CD14-positive monocyte (primary cell): ENCODE measurements around the gene ZAP70. TPM values are rescaled to one million over a fixed set of nuclear protein-coding genes. Genes with fewer than 3 reads are reported as not detected.

Source experiments
- DNase-seq, 3 donors: peaks; one replicate each; pipeline ENCODE4 v3.0.0-alpha.2; 2011 to 2022
- H2AFZ ChIP-seq: 2 replicates; pipeline ENCODE4 v1.6.0; 2012; ENCODE audit warnings: mild to moderate bottlenecking, low read depth, low read length, inconsistent platforms; ENCODE audit not compliant: insufficient read depth, poor library complexity, severe bottlenecking
- H3K27ac ChIP-seq, 2 donors: 1 replicate in 1 of 2; 2 replicates in 1 of 2; pipeline ENCODE4 v1.5.1; 2012 to 2013; ENCODE audit warnings: low read length in 2 of 2, control low read depth in 1 of 2, inconsistent platforms in 1 of 2, low read depth in 1 of 2, mild to moderate bottlenecking in 1 of 2
- H3K27me3 ChIP-seq, 2 donors: one replicate each; pipeline versions ENCODE4 v1.6.0 to v1.6.1; 2011 to 2013; ENCODE audit warnings: low read length in 2 of 2; ENCODE audit not compliant: control insufficient read depth in 2 of 2, insufficient read depth in 2 of 2
- H3K36me3 ChIP-seq, 2 donors: replicated peaks in 1 of 2; 1 replicate in 1 of 2; 2 replicates in 1 of 2; pipeline versions ENCODE4 v1.5.1 to v1.6.1; 2012 to 2013; ENCODE audit warnings: low read length in 2 of 2, control low read depth in 1 of 2, inconsistent platforms in 1 of 2, mild to moderate bottlenecking in 1 of 2; ENCODE audit not compliant: insufficient read depth in 2 of 2, control insufficient read depth in 1 of 2
- H3K4me1 ChIP-seq, 2 donors: 1 replicate in 1 of 2; 2 replicates in 1 of 2; pipeline versions ENCODE4 v1.5.1 to v1.6.1; 2012 to 2013; ENCODE audit warnings: low read length in 2 of 2, control low read depth in 1 of 2, inconsistent platforms in 1 of 2, mild to moderate bottlenecking in 1 of 2, moderate library complexity in 1 of 2; ENCODE audit not compliant: insufficient read depth in 2 of 2, control insufficient read depth in 1 of 2
- H3K4me2 ChIP-seq: replicated peaks from 2 replicates; pipeline ENCODE3; 2012; ENCODE audit warnings: low read length, moderate library complexity, mild to moderate bottlenecking; ENCODE audit not compliant: poor library complexity, severe bottlenecking; ENCODE audit errors: extremely low read depth
- H3K4me3 ChIP-seq, 3 experiments: fragments of 200-600 bp in 1 of 3; sonication (generic) in 1 of 3; replicated peaks in 1 of 3; 1 replicate in 2 of 3; 2 replicates in 1 of 3; pipeline ENCODE4 v1.5.1; 2011 to 2013; ENCODE audit warnings: low read length in 3 of 3, mild to moderate bottlenecking in 3 of 3, control low read depth in 2 of 3, low read depth in 2 of 3, inconsistent platforms in 1 of 3, moderate library complexity in 1 of 3
- H3K79me2 ChIP-seq: 2 replicates; pipeline ENCODE4 v1.6.0; 2012; ENCODE audit warnings: mild to moderate bottlenecking, control low read depth, inconsistent platforms, low read length, moderate library complexity; ENCODE audit not compliant: insufficient read depth
- H3K9ac ChIP-seq: 2 replicates; pipeline ENCODE4 v1.6.0; 2017; ENCODE audit warnings: low read length, mild to moderate bottlenecking; ENCODE audit not compliant: insufficient read depth, poor library complexity, severe bottlenecking
- H3K9me3 ChIP-seq, 2 donors: replicated peaks in 1 of 2; 1 replicate in 1 of 2; 2 replicates in 1 of 2; pipeline versions ENCODE4 v1.5.1 to v1.6.1; 2012 to 2013; ENCODE audit warnings: low read length in 2 of 2, control low read depth in 1 of 2; ENCODE audit not compliant: control insufficient read depth in 1 of 2, insufficient read depth in 1 of 2
- H4K20me1 ChIP-seq: 2 replicates; pipeline ENCODE4 v1.6.0; 2012; ENCODE audit warnings: mild to moderate bottlenecking, low read length, control low read depth, moderate library complexity; ENCODE audit not compliant: insufficient read depth
- H3K27ac Mint-ChIP-seq, 7 donors: one replicate each; pipeline ENCODE4 v1.8.0; 2020; ENCODE audit warnings: mild to moderate bottlenecking in 7 of 7, mixed read lengths in 7 of 7, moderate library complexity in 6 of 7, inconsistent platforms in 2 of 7
- H3K27me3 Mint-ChIP-seq, 3 donors: one replicate each; pipeline ENCODE4 v1.8.0; 2021 to 2022; ENCODE audit warnings: low read depth in 3 of 3, mild to moderate bottlenecking in 3 of 3, mixed read lengths in 3 of 3, moderate library complexity in 3 of 3, inconsistent platforms in 1 of 3
- H3K36me3 Mint-ChIP-seq, 2 donors: one replicate each; pipeline ENCODE4 v1.8.0; 2020; ENCODE audit warnings: mixed read lengths in 2 of 2, inconsistent platforms in 1 of 2, mild to moderate bottlenecking in 1 of 2
- H3K4me1 Mint-ChIP-seq: one replicate; pipeline ENCODE4 v1.8.0; 2020; ENCODE audit warnings: mild to moderate bottlenecking, mixed read lengths
- H3K4me3 Mint-ChIP-seq, 2 donors: one replicate each; pipeline ENCODE4 v1.8.0; 2020; ENCODE audit warnings: mild to moderate bottlenecking in 2 of 2, mixed read lengths in 2 of 2, moderate library complexity in 1 of 2
- H3K9me3 Mint-ChIP-seq, 7 donors: one replicate each; pipeline ENCODE4 v1.8.0; 2020 to 2022; ENCODE audit warnings: mixed read lengths in 7 of 7, mild to moderate bottlenecking in 6 of 7, moderate library complexity in 6 of 7, inconsistent platforms in 2 of 7
- CTCF ChIP-seq: fragments of 200-600 bp; IDR thresholded peaks from one replicate; pipeline ENCODE4 v1.8.0; 2022; ENCODE audit warnings: antibody characterized with exemption, mild to moderate bottlenecking
- WGBS: methylation state at CpG from one replicate; pipeline ENCODE4 v1.1.5; 2013; ENCODE audit warnings: missing lambda C conversion rate; ENCODE audit not compliant: insufficient coverage; 5-methylcytosine and 5-hydroxymethylcytosine counted together
- intact Hi-C, 2 donors: fragments of 100-400 bp; cut with micrococcal nuclease; formaldehyde crosslinking; loops; one replicate each; pipeline versions ENCODE4 v1.15.0 to v1.15.1; 2023
- polyA plus RNA-seq, 3 donors: library from polyadenylated mRNA; depleted of rRNA in 1 of 3; unstranded in 2 of 3; stranded (reverse) in 1 of 3; fragments of 300-500 nt in 2 of 3; fragments of >200 nt in 1 of 3; fragmentation: Illumina TruSeq in 2 of 3; gene quantifications; 1 replicate in 2 of 3; 2 replicates in 1 of 3; pipeline ENCODE4 v1.2.3, GENCODE V29; 2012 to 2021
- small RNA-seq: library from RNA; depleted of rRNA; stranded (forward); fragments of <200 nt; gene quantifications from one replicate; pipeline ENCODE3, GENCODE V24; 2012; ENCODE audit warnings: low read depth; ENCODE audit not compliant: insufficient read length

The ZAP70 gene
- polyA plus RNA-seq, 3 donors, result 0.30 to 0.69 (median 0.38) TPM

GRCh38 chr2:97785818-97786217, 72.4 kb downstream of the ZAP70 start:
- H3K4me1 Mint-ChIP-seq, result no peaks in the 10 kb centered on the region
- Histone ChIP-seq H2AFZ (no peak overlapping the region), H3K36me3 (peaks cover 47 to 74% of the 10 kb centered on the region in 2 donors), H3K9ac (no peak overlapping the region), H3K4me1 (no peaks in the 10 kb centered on the region), H3K9me3 (no peaks in the 10 kb centered on the region), H3K4me2 (no peak overlapping the region), H3K4me3 (no peak overlapping the region), H4K20me1 (peaks cover 26% of the 10 kb centered on the region), H3K27ac (no peak overlapping the region), H3K79me2 (no peaks in the 10 kb centered on the region), H3K27me3 (no peaks in the 10 kb centered on the region)
- no peaks in the 10 kb centered on the region for H3K9me3 Mint-ChIP-seq
- no peak for TF ChIP-seq CTCF
- DNase-seq, result no peak
- intact Hi-C loops, result no loop called here
- H3K27me3 Mint-ChIP-seq, result no peaks in the 10 kb centered on the region
- no peak overlapping the region for H3K4me3 Mint-ChIP-seq
- WGBS, result no CpG with 5 or more reads among the region's 2 CpGs
- H3K27ac Mint-ChIP-seq, result no peak overlapping the region
- H3K36me3 Mint-ChIP-seq, result peaks cover 47 to 53% of the 10 kb centered on the region in 2 donors

- H3K4me3 Mint-ChIP-seq, result no peak overlapping the region
These were observed 75.7 kb downstream of the ZAP70 start for GRCh38 chr2:97788986-97789644.

More at GRCh38 chr2:97788986-97789644, 75.7 kb downstream of the ZAP70 start:
- H3K4me1 ChIP-seq, result no peaks in the 10 kb centered on the region
- H3K27ac ChIP-seq, result no peak overlapping the region
- H3K27me3 Mint-ChIP-seq, result no peaks in the 10 kb centered on the region
- no peak overlapping the region for H3K9ac ChIP-seq
- H3K4me2 ChIP-seq, result no peak overlapping the region
- H3K9me3 Mint-ChIP-seq, result no peaks in the 10 kb centered on the region
- TF ChIP-seq CTCF, result no peak
- 95% methylated on average over 7 of the region's 7 CpGs for WGBS
- H2AFZ ChIP-seq, result no peak overlapping the region
- no peaks in the 10 kb centered on the region for H3K79me2 ChIP-seq
- H3K36me3 ChIP-seq, result peaks cover 67 to 87% of the 10 kb centered on the region in 2 donors
- no peaks in the 10 kb centered on the region for H3K4me1 Mint-ChIP-seq
- DNase-seq, result no peak
- H3K27me3 ChIP-seq, result no peaks in the 10 kb centered on the region
- H3K27ac Mint-ChIP-seq, result peak overlapping the region in 1 of 7 donors; percentile 28
- H3K9me3 ChIP-seq, result no peaks in the 10 kb centered on the region
- H4K20me1 ChIP-seq, result peaks cover 6% of the 10 kb centered on the region
- intact Hi-C loops, result no loop called here
- H3K36me3 Mint-ChIP-seq, result peaks cover 74 to 78% of the 10 kb centered on the region in 2 donors
- no peak overlapping the region for H3K4me3 ChIP-seq

Small RNAs within 50 kb of the gene (small RNA-seq; reads per million reads assigned to genes)
- not detected for gene RNU4-8P

Other genes starting within 250 kb of the ZAP70 start
- gene ANKRD36B, start 123.7 kb upstream of the ZAP70 start, polyA plus RNA-seq, result 1 to 10 TPM in 2 of 3 donors, under 1 TPM in 1; 0.73 to 3.1 (median 1.2) TPM
- gene COX5B, start 67.5 kb upstream of the ZAP70 start, polyA plus RNA-seq, result 100 to 1,000 TPM; 215 to 598 (median 546) TPM
- gene ACTR1B, start 49.5 kb upstream of the ZAP70 start, polyA plus RNA-seq, result 10 to 100 TPM in 1 of 3 donors, 1 to 10 TPM in 2; 8.9 to 64.4 (median 9.9) TPM
- gene C2orf92, start 43.9 kb upstream of the ZAP70 start, polyA plus RNA-seq, result 1 to 10 TPM in 1 of 3 donors, not detected in 2; 7.9 TPM